ENCODE measurements around the gene MUC21.
A peak's percentile ranks its signal among the peaks of the same experiment; 100 is the strongest.

MUC21 gene

GRCh38 chr6:30983439-30983838 lies at the start of gene MUC21:
MUC21 (plus strand) TSS chr6:30983718; CDS start chr6:30983959, 241 bp downstream.
- DNase-seq (ENCODE audit: low read depth): no peak

GRCh38 chr6:30935018-30935417 lies 48.5 kb upstream of the MUC21 start:
- no peak for DNase-seq (ENCODE audit: low read depth)

GRCh38 chr6:30937265-30937664 lies 46.3 kb upstream of the MUC21 start:
- DNase-seq (ENCODE audit: low read depth): no peak

GRCh38 chr6:30938730-30939129 lies 44.8 kb upstream of the MUC21 start:
- no peak for DNase-seq (ENCODE audit: low read depth)

- no peak for DNase-seq (ENCODE audit: low read depth)
Observed at GRCh38 chr6:30939473-30939872, 44.0 kb upstream of the MUC21 start.

GRCh38 chr6:30940361-30940986 lies 43.0 kb upstream of the MUC21 start, which contains the start of gene MUCL3:
MUCL3 (plus strand) TSS chr6:30940973; CDS start chr6:30941000, 27 bp downstream.
- no peak for DNase-seq (ENCODE audit: low read depth)

GRCh38 chr6:30942338-30943060 lies 41.0 kb upstream of the MUC21 start:
- DNase-seq (ENCODE audit: low read depth): peak; percentile 71

GRCh38 chr6:30944051-30944450 lies 39.5 kb upstream of the MUC21 start:
- DNase-seq (ENCODE audit: low read depth): no peak

GRCh38 chr6:30945281-30945680 lies 38.2 kb upstream of the MUC21 start:
- DNase-seq (ENCODE audit: low read depth): no peak

GRCh38 chr6:30947231-30947630 lies 36.3 kb upstream of the MUC21 start:
- DNase-seq (ENCODE audit: low read depth): no peak

- no peak for DNase-seq (ENCODE audit: low read depth)
Observed at GRCh38 chr6:30948811-30949210, 34.7 kb upstream of the MUC21 start.

- no peak for DNase-seq (ENCODE audit: low read depth)
Observed at GRCh38 chr6:30951907-30952469, 31.5 kb upstream of the MUC21 start.

- no peak for DNase-seq (ENCODE audit: low read depth)
Observed at GRCh38 chr6:30954631-30955366, 28.7 kb upstream of the MUC21 start.

GRCh38 chr6:30955367-30956042 lies 28.0 kb upstream of the MUC21 start:
- no peak for DNase-seq (ENCODE audit: low read depth)

GRCh38 chr6:30957716-30958115 lies 25.8 kb upstream of the MUC21 start:
- DNase-seq (ENCODE audit: low read depth): no peak

GRCh38 chr6:30960907-30961673 lies 22.4 kb upstream of the MUC21 start:
- DNase-seq (ENCODE audit: low read depth): no peak

- no peak for DNase-seq (ENCODE audit: low read depth)
Observed at GRCh38 chr6:30962716-30963115, 20.8 kb upstream of the MUC21 start.

- no peak for DNase-seq (ENCODE audit: low read depth)
Observed at GRCh38 chr6:30963641-30964040, 19.9 kb upstream of the MUC21 start.

GRCh38 chr6:30964075-30964474 lies 19.4 kb upstream of the MUC21 start:
- DNase-seq (ENCODE audit: low read depth): no peak

- no peak for DNase-seq (ENCODE audit: low read depth)
Observed at GRCh38 chr6:30965140-30965601, 18.3 kb upstream of the MUC21 start.

GRCh38 chr6:30966154-30966553 lies 17.4 kb upstream of the MUC21 start:
- no peak for DNase-seq (ENCODE audit: low read depth)

Data from GM04504 (cell line).